ENCODE measurements around the gene CTRL.

CTRL gene

DNA sequence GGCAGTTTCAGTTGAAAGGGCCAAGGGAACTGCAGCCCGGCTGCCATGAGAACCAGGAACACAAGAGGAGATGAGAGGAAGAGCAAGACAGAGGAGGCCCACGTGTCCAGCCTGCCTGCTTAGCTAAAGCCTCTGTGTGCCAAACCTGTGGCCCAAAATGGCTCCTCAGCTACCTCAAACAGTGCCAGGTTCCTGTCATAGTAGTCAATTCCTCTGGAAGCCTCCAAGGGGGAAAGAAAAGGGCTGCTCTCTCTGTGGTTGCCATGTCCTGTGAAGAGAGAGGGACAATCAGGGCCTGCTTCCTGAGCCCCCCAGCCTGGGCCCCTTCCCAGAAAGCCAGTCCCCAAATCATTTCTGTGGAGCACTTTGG, 31.6 kb upstream of the CTRL start:
- no peak for DNase-seq (ENCODE audit: low read depth)

DNA sequence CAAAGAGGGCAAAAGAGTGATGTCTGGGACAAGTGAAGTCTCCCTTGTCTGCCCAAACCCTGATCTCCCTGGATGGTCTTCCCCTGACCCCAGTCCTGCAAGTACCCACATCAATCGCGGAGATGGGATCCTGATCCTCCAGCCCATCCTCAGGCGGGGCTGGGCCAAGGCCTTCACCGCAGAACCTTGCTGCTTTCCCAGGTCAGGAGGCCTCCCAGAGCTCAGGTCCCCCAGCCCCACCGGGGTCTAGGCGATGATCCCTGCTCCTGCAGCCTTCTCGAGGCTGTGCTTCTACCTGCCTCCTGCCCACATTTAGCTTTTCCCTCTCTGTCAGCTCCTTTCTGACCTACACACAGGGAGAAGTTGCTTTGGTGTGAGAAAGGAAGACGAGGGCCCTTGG, 30.5 kb upstream of the CTRL start:
- no peak for DNase-seq (ENCODE audit: low read depth)

DNA sequence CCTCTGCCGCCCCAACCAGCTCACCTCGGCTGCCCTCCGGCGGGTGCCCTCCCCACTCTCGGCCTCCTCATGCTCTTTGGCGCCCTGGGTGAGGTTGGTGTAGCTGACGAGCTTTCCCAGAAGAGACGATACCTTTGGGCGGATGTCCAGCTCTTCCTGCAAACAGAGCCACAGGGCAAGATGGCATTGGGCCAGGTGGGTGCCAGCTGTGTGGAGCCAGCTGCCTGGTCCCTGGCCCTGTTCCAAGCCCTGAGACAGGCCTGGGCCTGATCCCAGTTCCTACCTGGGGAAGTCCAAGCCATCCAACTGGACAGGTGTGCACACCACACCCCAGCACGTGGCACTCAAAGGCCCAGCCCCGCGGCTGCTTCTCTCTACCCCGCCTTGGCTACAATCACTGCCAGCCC, 29.9 kb upstream of the CTRL start:
- no peak for DNase-seq (ENCODE audit: low read depth)

DNA sequence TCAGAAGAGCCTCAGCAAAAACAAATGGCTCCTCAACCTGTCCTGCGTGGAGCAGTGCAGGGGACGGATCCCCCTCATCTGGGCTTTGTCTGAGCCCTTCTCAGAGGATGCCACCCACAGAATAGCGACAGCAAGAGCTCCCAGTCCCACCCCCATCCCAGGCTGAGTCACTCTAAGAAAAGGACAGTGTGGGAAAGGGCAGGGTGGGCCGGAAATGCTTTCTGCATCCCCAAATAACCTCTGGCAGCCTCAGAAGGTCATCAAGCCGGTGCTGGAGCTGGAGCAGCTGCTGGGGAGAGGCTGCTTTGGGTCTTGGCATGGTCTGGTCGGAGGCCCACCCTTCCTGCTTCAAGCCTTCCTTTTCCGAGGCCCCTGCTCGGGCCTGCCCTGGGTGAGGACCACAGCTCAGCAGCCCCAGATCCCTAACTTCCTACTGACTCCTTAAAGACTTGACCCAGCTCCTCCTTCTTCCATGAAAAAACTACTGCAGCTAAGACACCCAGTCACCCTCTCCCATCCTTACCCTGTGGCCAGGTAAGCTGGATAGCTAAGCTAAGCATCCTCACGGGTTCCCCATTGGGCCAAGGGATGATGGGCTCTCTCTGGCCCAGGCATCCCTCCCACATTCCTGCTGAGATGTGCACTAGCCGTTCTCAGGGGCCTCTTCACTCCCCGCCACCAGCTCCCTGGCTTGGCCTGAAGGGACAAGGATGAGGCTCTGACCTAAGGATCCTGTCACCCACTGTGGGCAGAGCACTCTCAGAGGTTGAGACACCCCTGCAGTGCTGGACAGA, 28.1 kb upstream of the CTRL start:
- DNase-seq (ENCODE audit: low read depth): no peak

DNA sequence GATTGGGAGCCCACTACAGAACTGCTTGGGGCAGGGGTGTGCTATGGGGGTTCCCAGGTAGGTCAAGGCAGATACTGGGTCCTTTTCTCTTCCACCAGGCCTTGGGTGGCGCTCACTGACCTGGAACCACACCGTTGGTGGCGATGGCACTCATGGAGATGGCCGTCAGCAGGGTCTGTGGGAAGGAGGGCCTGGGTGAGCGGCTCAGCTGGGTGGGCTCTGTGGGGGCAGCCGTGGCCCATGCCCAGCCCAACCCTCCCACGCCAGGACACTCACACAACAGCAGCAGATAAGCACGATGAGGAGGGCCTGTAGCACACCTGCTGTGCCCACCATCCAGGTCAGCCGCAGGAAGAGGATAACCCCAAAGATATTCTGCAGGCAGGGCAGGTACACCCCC, 26.0 kb upstream of the CTRL start:
- DNase-seq (ENCODE audit: low read depth): no peak

DNA sequence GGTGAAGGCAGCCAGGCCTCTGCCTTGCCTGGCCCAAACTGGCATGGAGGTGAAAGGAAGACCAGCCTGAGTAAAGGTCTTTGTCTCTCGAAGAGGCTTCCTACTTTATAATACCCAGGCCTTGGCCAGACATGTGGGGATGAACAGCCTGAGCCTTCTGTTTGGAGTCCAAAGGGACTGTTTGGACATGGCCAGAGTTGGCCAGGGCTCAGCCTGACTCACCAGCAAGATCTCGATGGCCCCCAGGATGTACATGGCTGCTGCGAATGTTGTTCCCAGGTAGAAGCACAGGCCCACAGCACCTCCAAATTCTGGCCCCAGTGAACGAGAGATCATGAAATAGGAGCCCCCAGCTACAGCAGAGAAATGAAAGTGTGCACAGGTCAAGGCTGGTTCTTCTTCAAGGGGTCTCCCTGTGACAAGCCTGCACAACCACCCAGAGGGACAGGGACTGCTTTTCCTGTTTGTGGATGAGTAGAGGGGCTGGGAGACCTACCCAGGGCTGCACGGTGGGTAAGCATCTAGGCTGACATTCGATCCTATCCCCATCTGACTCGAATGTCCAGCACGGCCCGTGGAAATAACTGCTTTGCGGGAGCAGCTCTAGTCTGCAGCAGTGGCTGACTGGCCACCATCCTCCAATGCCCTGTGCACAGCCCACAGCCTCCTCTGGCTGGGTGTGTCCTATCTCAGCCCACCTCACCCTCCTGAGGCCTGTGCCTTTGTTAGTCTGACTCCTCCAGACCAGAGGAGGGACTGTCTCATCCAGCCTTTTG, 22.9 kb upstream of the CTRL start:
- no peak for DNase-seq (ENCODE audit: low read depth)

DNA sequence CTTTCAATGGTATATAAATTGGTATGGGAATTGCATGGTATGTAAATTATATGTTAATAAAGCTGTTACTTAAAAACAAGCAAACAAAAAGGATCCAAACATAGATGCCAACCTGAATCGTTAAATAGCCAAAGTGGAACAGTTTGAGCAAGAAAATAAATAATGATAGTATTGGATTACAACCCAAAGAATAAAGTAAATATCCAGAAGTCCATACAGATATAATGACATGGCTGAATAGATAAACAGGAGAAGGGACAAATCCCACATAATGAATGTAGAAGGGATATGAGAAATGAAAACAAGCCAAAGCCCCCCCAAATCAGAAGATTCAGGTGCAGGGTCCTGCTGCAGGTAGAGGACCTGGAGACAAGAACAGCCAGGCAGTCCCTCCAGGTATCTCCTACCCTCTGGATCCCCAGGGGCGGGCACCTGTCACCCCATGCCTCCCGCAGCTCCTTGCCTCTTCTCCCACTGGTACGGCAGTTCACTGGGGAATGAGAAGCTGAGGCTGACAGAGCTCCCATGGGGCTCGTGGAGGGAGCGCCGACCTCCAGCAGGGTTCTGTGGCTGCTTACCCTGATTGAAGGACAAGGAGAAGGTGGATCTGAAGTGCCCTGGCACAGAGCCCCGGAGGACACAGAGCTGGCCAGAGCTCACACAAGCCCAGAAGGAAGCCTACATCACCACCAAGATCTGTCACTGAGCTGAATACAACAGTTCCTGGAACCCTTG, 22.1 kb upstream of the CTRL start:
- DNase-seq (ENCODE audit: low read depth): no peak

DNA sequence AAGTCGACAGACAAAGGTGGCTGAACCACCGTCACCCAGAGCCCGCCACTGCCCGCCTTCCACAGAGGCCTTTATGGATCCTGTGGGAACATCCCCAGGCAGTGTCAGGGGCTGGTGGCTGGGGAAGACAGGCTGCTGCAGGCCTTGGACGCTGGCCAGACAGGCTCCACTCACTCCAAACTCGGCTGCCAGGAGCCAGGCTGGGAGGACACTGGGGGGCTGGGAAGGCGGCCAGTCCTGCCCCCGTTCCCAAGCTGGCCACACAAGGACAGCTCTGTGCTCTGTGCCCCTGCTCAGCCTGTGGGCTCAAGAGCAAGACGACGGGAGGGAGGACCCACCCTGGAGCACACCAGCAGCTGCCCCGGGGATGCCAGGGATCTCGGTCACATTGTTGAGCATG, 19.8 kb upstream of the CTRL start:
- DNase-seq (ENCODE audit: low read depth): no peak

DNA sequence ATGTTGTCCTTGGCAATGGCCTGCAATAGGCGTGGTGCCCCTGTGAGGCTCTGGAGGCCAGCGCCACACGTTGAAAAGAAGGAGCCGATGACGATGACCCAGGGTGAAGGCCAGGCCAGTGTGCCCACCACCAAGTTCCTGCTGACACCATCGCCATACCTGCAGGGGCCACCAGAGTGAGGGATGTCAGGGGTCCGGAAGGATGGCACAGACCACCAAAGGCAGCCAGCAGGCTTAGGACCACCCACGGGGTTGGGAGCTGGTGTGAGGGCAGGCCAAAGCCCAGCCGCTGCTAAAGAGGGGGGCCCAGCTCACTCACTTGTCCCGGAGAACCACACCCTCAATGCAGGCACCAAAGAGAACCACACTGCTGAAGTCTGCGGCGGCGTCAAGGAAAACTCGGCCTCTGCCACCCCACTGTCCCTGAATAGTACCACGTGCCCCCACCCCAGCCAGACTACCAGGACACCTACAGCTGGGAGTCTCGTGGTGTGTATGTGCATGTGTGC, 18.7 kb upstream of the CTRL start:
- no peak for DNase-seq (ENCODE audit: low read depth)

DNA sequence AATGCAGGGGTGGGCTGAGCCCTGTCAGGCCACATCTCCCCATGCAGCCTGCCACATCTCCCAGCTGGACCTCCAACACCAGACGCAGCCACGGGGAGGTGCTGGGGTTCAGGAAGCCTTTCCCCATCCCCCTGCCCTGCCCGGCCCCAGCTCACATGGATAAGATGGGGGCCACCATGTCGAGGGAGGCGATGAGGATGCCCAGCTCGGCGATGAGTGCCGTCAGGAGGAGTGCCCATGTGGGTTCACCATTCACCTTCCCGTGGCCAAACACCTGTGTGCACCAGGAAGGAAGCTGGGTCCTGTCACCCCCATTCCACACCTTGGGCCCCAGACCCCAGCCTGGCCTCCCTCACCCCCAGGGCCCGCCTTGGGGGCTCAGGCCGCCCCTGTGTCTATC, 18.0 kb upstream of the CTRL start:
- no peak for DNase-seq (ENCODE audit: low read depth)

DNA sequence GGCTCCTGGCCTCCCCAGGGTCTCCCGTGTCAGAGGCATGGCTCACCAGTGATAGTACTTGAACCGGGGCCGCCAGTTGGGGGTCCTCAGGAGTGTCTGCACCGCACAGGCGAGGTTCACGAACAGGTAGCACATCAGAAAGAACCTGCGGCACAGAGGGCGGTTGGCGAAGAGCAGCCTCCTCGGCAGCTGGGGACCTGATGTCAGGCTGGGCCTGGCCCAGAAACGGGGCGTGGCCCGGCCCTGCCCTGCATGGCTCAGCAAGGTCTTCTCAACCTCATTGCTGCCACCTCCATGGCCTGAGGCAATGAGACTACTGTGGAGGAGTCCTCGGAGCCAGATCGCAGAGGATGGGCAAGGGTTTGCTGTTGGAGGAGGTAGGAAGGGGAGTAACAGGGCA, 16.4 kb upstream of the CTRL start:
- DNase-seq (ENCODE audit: low read depth): no peak

DNA sequence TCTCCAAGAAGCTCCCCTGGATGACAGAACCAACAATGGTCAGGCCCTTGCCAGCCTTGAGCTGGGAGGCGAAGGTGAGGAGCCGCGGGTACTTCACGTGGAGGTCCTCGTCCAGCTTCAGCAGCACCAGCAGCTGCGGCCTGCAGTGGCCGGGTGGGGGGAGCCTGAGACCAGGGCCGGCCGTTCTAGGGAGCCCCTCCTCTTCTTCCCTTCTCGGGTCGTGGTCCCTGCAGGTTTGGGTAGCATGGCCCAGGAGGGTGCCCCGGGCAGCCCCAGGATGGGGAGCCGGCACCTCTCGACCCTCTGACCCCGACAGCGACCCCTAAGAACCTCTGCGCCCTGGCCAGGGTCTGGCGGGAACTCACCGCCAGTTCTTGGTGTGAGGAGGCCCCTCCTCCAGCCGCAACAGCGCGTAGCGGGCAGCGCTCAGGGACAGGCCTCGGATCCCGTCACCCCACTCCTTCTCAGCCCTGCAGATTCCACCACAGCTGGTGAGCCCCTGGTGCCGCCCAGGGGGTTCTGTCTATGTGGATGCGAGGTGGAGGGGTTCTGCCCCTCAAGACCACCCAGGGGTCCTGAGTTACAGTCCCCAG, 15.4 kb upstream of the CTRL start:
- DNase-seq (ENCODE audit: low read depth): no peak

DNA sequence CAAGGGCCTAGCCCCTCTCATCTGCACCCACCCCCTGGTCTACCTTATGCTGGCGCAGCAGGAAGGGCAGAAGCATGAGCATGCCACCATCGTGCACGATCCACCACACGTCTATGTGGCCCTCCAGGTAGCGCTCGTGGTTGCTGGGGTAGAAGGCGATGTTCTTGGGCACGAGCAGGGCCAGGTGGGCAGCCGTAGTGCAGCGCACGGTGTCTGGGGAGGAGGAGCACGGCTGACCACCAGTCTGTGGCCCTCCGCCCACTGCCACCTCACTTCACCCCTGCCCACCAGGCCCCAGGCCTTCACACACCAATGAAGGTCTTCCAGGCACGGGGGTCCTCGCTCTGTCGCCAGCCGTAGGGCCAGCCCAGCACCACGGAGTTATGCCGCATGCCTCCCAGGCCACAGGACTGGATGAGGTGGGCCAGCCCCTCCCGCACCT, 14.5 kb upstream of the CTRL start:
- DNase-seq (ENCODE audit: low read depth): no peak

DNA sequence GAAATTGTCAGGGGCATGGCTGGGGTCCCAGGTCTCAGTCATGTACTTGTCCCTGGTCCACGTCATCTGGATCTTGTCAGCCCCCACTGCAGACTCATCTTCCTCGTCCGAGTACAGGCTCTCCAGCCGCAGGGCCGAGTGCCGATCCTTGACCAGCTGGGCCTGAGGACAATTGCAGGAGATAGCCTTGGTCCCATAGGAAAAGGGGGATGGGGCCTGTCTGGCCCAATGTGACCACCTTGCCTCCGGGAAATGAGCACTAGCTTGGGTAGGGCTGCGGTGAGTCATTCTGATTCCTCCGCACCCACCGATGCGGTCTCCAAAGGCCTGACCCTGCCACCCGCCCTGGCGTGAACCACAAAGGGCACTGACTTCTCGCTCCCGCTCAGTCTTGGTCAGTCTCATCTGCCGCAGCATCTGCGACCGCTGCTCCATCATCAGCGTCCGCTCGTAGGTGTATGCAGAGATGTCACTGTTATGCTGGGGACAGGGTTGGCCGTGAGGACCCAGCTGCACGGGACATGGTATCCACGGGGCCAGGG, 13.8 kb upstream of the CTRL start:
- DNase-seq (ENCODE audit: low read depth): no peak

DNA sequence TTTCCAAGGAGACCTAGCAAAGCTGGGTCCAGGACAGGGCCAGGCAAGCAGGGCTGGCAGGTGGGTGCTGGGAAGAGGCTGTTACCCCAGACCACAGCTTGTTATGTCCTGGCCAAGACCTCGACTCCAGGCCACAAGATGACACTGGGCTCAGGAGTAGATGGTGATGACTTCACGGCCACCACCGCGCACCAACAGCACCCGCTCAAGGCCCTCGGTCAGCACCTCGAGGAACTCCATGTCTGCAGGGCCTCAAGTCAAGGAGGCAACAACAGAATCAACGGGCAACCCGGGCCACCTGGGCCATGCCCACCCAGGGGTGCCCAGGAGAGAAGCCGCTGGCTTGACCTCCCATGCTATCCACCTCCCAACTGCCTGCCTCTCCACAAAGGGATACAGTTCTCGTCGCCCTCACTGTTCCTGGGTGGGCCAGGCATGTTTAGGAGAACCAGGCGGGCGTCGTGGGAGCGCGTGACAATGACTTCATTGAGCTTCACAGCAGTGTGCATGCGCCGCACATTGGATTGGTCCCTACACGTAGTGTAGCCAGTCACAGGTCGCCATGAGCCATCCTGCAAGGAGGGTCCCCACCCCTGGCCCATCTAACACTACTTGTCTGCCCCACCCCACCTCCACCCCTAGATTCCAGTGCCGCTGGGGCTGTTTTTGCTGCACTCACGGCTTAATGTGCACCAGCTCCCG, 13.2 kb upstream of the CTRL start:
- DNase-seq (ENCODE audit: low read depth): no peak

DNA sequence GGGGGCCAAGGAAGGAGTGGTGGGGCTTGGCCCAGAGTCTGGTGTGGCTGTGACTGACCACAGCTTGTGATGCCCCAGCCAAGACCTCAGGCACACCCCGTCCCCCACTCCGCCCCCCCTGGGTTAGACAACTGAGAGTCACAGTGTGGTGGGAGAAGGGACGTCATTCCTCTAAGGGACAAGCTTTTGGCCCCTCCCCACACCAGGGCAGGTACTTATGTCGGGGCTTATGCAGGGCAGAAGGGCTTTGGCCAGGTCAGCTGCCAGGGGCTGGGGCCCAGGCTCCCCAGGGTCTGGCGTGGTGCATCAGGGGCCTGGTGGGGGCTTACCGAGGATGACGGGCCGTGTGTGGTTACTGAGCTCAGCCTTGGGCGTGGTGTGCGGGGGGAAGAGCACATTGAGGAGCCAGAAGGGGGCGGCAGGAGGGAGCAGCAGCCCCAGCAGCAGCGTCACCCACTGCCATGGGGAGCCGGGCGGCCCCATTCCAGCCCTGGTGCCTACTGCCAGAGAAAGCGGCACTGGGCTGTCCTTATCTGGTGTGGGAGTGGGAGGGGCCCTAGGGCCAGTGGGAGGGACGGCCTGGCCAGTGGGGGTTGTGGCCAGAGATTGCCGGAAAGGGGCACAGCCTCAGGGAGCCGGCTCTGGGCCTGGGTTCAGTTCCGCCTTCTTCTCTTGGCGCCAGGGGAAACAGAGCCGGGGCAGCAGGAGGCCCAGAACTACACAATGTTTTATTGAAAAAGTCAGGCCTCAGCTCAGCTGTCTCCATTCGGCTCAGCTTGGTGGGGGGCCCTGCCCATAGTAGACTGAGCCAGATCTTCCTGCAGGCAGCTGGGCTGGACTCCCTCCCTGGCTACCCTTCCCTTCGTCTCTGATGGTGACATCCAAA, 12.2 kb upstream of the CTRL start, which contains the start of gene LCAT:
Gene LCAT (minus strand): TSS at position 502 of the 886 bp plus-strand sequence. CDS start 19 bp downstream, at position 483.
- no peak for DNase-seq (ENCODE audit: low read depth)

DNA sequence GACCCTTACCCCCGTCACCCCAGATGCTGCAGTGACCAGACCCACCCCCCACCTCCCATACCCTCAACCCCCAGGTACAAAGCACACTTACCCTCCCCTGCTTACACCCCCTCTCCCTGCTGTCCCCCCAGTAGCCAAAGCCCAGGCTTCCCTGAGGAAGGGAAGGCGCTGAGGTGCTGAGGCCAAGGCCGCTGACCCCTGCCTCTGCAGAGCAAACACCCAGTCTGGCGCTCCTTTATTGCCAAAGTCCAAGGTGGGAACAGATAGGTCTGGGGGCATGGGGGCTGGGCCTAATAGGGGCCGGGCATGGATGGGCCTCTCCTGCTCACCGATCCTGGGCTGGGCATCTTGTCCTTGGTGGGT, 11.6 kb upstream of the CTRL start:
- no peak for DNase-seq (ENCODE audit: low read depth)

DNA sequence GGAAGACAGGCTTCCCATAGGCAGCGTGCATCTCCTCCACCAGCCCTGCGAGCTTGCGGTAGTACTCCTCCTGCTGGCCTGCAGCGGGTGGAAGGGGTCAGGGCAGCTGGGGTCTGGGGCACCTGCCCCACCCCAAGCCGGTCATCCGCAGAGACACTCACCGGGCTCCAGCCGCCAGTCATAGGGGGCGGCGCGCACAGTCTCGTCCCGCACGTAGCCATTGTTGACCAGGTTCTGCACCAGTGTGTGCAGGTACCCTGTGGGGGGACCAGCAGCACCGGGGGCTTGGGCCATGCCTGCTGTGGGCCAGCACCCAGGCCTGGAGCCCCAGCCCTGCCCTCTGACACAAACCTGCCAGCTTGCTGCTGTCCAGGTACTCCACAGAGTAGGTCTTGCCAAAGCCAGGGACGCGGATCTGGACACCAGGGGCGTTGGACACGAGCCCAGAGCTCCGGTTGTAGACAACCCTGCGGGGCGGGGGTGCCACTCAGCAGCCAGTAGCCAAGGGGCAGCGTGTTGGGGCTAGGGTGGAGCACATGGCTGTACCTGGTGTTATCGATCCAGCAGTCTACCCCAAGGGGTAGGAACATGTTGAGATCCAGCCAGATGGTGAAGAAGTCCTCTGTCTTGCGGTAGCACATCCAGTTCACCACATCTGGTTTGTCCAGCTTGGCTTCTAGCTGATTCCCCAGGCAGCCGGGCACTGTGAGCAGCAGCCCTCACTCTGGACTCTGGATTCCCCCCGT, 11.0 kb upstream of the CTRL start:
- no peak for DNase-seq (ENCODE audit: low read depth)

DNA sequence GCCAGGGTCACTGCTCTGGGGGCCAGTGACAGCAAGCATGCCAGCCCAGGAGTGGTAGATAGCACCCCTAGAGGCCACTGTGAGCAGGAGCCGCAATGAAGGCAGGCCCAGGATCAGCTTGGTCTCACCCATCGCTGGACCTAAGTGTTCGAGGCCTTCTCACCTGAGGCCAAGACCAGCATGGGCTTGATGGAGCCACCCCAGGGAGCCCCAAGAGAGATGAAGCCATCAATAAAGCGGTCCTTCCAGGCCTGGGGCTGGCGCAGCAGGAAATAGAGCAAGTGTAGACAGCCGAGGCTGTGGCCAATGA, 10.5 kb upstream of the CTRL start:
- no peak for DNase-seq (ENCODE audit: low read depth)
